PFSK-1 (cell line): Measurements from ENCODE around the gene PCCA.

Experiments
- FOXP2 ChIP-seq: optimal IDR thresholded peaks from 2 replicates; pipeline ENCODE3; 2011; ENCODE audit warnings: borderline replicate concordance, control low read depth, inconsistent platforms; ENCODE audit not compliant: insufficient read depth; ENCODE audit errors: extremely low read length, extremely low read depth
- POLR2AphosphoS5 ChIP-seq: IDR thresholded peaks from 2 replicates; pipeline ENCODE4 v1.6.1; 2012; ENCODE audit warnings: low read depth, mild to moderate bottlenecking, control low read depth, low read length, moderate library complexity
- REST ChIP-seq, 2 experiments: IDR thresholded peaks; 2 replicates each; pipeline versions ENCODE4 v1.6.1 to v1.8.0; 2011 to 2012; ENCODE audit warnings: low read depth in 2 of 2, low read length in 2 of 2, control low read depth in 1 of 2, inconsistent platforms in 1 of 2, mild to moderate bottlenecking in 1 of 2, moderate library complexity in 1 of 2; ENCODE audit not compliant: insufficient read depth in 1 of 2
- SIN3A ChIP-seq: IDR thresholded peaks from 2 replicates; pipeline ENCODE4 v1.6.1; 2012; ENCODE audit warnings: mild to moderate bottlenecking, low read length, moderate library complexity, borderline replicate concordance; ENCODE audit not compliant: insufficient read depth
- TAF1 ChIP-seq: IDR thresholded peaks from 2 replicates; pipeline ENCODE4 v1.6.1; 2012; ENCODE audit warnings: low read length, control low read depth, borderline replicate concordance; ENCODE audit not compliant: insufficient read depth

PCCA gene

GRCh38 chr13:100315522-100315921 lies 226.6 kb downstream of the PCCA start:
- TF ChIP-seq POLR2AphosphoS5 (no peak), FOXP2 (no peak), TAF1 (no peak), SIN3A (no peak), REST (IDR thresholded peaks at IDR 0.05; ENCODE audit: insufficient read depth in 1 of 2, low read depth in 2 of 2, low read length in 2 of 2) (no peak)

GRCh38 chr13:100323937-100324336 lies 235.0 kb downstream of the PCCA start:
- no peak for TF ChIP-seq POLR2AphosphoS5
- no peak for TF ChIP-seq TAF1
- TF ChIP-seq REST (IDR thresholded peaks at IDR 0.05; ENCODE audit: insufficient read depth in 1 of 2, low read depth in 2 of 2, low read length in 2 of 2), result no peak

GRCh38 chr13:100330662-100331061 lies 241.8 kb downstream of the PCCA start:
- TF ChIP-seq REST (IDR thresholded peaks at IDR 0.05; ENCODE audit: insufficient read depth in 1 of 2, low read depth in 2 of 2, low read length in 2 of 2) (no peak), SIN3A (no peak), TAF1 (no peak), FOXP2 (no peak), POLR2AphosphoS5 (no peak)

GRCh38 chr13:100333141-100333540 lies 244.2 kb downstream of the PCCA start:
- TF ChIP-seq REST (IDR thresholded peaks at IDR 0.05; ENCODE audit: insufficient read depth in 1 of 2, low read depth in 2 of 2, low read length in 2 of 2) (no peak), POLR2AphosphoS5 (no peak), SIN3A (no peak), FOXP2 (no peak), TAF1 (no peak)

- TF ChIP-seq REST (IDR thresholded peaks at IDR 0.05; ENCODE audit: insufficient read depth in 1 of 2, low read depth in 2 of 2, low read length in 2 of 2) (no peak), TAF1 (no peak), POLR2AphosphoS5 (no peak), FOXP2 (no peak), SIN3A (no peak)
These were observed 245.3 kb downstream of the PCCA start for GRCh38 chr13:100334214-100334613.
